Nucleus accumbens (tissue), 56 donors: ENCODE results near the gene KCTD7.
"Not testable (repeated sequence)": the region's sequence is repeated elsewhere in the genome, so short reads cannot be mapped to it uniquely, and the experiment has no call there.

Source experiments
- DNase-seq, 56 donors: peaks; one replicate each; lab custom pipeline; 2025; lab: John Stamatoyannopoulos, UW

Gene KCTD7

DNA sequence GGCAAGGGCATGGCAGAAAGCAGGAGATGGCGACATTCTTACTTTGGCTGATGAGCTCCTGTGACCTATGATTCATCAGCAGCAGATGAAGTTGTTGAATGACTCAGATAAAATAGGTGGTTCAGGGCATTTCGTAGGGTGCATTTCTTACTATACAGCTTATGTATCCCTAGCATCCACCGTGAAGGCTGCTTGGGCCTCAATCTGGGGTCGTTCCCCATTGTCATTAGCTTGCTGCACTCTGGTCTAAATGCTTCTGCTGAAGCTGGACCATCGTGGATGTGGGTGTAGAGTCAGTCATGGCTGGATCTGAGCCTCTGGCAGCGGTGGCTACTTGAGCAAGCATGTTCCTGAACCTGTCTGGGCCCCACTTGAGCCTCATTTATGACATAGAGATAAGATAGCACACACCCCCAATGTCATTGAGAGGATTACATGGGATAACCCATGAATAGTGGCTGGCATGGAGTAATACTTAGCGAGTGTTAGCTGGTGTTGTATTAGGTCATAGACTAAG is 44.5 kb downstream of the KCTD7 start:
- DNase-seq = peak in 2 of 56 donors; percentile 7 to 27

DNA sequence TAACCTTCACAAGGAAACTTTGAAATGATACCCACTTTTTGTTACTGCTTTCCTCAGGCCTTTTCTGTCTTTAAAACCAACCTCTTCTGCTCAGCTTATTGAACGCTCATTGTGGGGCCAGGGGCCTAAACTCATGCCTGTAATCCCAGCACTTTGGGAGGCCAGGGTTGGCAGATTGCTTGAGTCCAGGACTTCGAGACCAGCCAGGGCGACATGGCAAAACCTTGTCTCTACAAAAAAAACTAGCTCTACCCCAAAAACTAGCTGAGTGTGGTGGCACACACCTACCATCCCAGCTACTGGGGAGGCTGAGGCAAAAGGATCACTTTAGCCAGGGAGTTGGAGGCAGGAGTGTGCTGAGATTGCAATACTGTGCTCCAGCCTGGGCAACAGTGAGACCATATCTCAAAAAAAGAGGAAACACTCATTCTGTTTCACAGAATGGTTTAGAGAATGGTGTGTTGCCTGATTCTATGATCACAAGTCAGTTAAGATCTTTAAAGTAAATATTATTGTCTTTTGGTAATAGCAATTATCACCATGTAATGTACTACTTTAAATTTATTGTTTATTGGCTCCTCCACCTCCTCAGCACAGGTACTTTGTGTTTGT is 51.1 kb downstream of the KCTD7 start:
- DNase-seq = no peak

DNA sequence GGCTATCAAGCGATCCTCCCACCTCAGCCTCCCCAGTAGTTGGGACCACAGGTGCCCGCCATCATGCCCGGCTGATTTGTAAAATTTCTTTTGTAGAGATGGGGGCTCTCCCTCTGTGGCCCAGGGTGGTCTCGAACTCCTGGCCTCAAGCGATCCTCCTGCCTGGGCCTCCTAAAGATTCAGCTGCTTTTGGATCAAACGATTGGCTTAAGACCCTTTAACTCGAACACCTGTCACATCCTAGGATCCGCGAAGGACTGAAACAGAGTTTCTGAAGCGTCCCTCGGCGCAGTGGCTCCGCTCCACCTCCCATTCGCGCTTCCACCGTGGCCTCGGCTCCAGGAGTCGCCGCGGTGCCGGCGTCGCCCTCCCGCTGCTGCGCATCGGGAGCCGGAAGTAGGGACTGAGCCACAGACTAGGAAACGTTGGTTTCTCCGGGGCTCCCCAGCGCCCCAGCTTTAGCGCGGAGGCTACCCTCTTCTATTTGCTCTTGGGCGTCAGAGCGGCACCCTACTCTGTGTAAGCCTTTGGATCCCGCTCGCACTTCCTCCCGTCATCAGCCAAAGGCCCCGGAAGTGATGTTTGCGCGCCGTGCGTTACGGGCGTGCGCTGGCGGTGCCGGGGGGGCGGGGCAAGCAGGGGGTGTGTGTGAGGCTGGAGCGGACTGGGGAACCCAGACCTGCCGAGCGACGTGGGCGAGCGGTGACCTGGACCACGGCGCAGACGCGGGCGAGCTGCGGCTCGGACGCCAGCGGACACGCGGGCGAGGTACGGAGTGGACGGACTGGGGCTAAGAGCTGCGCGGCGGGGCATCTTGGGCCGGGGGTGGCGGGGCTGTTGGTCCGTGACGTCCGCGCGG is 53.0 kb downstream of the KCTD7 start:
- peak; percentile 61 to 99 (median 93) for DNase-seq

GRCh38 chr7:66682350-66683093 is 53.8 kb downstream of the KCTD7 start:
- DNase-seq = peak in 4 of 56 donors; percentile 14 to 56 (median 34)

- DNase-seq = not testable (repeated sequence)
Measured at GRCh38 chr7:66683094-66683769, 54.6 kb downstream of the KCTD7 start.

GRCh38 chr7:66683770-66684123 is 55.1 kb downstream of the KCTD7 start:
- DNase-seq = no peak

GRCh38 chr7:66685663-66686062 is 57.0 kb downstream of the KCTD7 start:
- not testable (repeated sequence) for DNase-seq

GRCh38 chr7:66687186-66687585 is 58.5 kb downstream of the KCTD7 start:
- no peak for DNase-seq

- DNase-seq = not testable (repeated sequence)
Measured at GRCh38 chr7:66687672-66688071, 59.0 kb downstream of the KCTD7 start.

DNA sequence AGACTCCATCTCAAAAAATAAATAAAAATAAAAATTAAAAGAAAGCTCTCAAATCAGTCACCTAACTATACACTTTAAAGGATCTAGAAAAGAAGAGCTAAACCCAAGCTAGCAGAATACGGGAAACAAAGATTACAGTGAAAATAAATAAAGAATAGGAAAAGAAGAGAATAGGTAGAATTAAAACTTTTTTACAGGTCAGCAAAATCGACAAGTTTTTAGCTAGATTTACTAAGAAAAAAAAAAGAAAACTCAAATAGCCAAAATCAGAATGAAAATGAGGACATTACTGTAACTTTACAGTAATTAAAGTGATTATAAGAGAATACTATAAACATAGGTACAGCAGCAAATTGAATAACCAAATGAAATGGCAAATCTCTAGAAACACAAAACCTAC is 60.4 kb downstream of the KCTD7 start:
- DNase-seq = no peak

GRCh38 chr7:66693331-66693730 is 64.7 kb downstream of the KCTD7 start:
- no peak for DNase-seq
